Fibroblast of skin of scalp (primary cell): ENCODE measurements around the gene SPAG17.
A peak's percentile ranks its signal among the peaks of the same experiment; 100 is the strongest.

ENCODE experiments used
- DNase-seq: peaks from one replicate; pipeline ENCODE4 v3.0.0-alpha.2; 2013

The SPAG17 gene

DNA sequence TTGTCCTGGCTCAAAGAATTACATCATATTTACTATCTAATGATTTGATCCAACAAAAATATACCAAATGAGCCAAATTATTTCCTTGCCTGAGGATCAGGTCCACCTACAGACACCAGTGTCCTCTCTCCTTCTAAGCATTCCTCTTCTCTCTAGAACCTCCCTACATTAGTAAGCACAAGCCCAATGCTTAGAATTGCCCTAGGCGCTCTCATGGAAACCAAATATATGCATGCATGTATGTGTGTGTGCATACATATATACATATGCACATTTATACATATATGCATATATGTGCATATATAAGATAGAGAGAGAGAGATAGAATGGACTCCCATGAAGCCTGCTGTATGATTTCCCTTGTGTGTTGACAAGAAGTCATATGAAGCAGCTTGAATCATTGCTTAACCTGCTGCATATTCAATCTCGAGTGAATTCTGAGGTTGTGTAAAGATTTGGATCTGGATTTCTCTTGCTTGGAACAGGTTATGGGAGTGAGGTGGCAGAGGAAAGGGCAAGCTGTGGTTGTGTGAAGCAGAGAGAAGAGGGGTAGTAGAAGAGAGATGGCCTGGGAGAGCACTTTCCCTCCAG lies 66.1 kb downstream of the SPAG17 start:
- no peak for DNase-seq

DNA sequence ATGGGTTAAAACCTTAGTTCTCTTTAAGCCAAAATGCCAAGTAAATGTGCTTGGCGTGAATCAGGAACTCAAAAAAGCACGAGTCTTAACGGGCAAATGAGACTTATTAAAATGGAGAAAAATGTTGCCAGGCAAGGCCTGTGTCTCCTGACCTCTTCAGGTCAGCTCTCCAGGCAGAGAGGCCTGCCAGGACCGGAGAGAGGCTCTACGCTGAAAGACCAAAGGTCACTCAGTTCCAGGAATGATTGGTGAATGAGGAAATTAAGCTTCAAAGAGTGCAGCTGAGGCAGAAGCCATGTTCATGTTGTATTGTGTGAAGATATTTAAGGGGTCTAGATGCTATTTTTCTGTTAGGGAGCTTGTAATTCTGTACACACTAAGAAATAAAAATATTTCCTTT lies 66.6 kb downstream of the SPAG17 start:
- no peak for DNase-seq

DNA sequence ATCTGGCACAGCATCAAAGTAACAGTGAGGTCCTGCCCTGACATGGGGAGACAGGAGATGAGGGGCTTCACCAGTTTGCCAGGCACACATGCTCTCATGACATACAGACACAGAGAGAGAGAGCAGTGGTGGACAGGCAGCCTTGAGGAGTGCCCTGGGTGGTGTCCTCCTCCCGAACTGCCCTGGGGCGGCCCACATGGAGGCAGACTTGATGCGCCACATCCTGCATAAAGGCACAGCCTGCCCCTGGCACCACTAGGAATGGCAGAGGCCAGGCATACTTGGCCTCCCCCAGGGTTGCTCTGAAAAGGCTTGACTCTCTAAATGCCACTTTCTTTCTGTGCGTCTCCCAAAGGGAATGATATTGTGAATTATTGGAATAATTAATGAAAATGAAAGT lies 67.5 kb downstream of the SPAG17 start:
- DNase-seq, result no peak

- no peak for DNase-seq
Measured at GRCh38 chr1:118116909-118117308, 68.1 kb downstream of the SPAG17 start.

GRCh38 chr1:118116401-118116800 lies 68.6 kb downstream of the SPAG17 start:
- DNase-seq, result no peak

DNA sequence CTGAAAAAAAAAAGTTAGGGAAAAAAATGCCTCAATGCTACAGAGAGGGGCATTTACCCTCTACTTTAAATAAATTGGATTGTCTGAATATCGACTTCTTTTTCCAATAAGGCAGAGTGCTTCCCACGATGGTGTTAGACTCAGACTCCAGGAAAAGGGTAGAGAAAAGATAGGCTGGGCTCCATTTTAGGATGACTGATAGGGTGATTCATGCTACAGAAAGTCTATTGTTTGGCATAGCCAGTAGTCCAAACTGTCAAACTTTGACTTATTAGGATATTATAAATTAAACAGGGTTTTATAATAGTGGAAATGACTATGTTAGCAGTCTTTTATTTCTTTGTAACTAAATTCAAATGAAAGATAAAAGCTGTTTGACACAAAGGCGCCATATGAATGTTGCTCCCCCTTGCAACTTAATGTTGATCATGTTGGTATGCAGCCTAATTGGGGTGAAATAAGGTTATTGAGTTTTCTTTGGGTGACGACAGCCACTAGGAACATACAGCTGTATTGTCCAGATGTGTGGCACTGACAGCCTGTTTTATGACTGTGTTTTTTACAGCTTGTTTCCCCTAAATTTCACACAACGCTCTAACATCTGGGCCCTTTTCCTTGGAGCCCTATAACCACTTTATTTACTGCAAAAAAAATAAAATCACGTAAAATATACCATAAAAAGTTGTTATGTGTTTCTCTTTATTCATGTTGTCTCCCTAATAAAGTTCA lies 69.3 kb downstream of the SPAG17 start:
- peak; percentile 34 for DNase-seq

DNA sequence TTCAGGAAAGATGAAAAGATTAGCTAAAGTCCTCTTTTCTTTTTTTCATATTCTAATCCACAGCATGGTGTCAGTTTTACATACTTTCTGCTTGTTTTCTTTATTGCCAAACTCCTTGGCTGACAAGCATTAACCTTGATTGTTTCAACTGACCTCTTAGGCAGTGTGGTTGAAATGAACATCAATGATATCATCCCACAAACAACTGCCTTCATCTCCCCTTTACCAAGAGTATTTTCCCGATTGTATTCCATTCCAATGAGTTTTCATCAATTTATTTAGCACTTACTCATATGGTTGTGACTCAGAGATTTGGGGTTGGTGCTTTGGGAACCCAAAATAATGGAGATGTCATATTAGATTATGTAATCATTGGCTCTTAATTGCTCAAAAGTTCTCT lies 71.8 kb downstream of the SPAG17 start:
- peak; percentile 68 for DNase-seq

DNA sequence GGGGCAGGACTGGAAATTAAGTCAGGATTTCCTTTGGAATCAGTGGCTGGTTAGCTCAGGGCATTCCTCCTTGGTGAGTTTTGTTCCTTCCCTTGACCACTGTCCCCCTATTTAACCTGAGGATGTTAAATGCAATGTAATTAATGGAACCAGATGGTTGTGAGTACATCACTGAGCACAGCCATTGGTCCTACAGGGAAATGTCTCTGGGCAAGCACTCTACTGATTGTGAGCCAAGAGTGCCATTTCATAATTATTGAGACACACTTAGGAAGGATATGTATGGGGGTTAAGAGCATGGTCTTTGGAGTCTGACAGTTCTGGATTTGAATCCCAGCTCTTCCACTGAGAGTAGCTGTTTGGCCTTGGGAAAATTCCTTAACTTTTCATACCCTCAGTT lies 74.4 kb downstream of the SPAG17 start:
- no peak for DNase-seq

DNA sequence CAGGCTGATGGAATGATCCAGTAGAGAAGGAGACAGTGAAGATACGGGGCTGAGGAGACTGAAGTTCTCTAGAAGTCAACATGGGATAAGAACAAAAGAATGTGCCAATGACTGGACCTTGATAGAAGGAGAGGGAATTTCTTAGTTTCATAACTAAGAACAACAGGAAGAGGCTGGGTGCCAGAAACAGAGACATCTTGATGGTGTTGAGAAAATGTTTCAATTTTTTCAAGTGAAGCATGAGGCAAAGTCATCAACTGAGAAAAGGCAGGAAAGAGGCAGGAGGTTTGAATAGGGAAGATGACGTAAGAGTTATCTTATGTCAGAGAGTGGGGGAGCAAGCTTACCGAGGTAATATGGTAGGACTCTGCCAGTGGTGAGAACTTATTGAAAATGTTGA lies 80.1 kb downstream of the SPAG17 start:
- DNase-seq, result peak; percentile 47

DNA sequence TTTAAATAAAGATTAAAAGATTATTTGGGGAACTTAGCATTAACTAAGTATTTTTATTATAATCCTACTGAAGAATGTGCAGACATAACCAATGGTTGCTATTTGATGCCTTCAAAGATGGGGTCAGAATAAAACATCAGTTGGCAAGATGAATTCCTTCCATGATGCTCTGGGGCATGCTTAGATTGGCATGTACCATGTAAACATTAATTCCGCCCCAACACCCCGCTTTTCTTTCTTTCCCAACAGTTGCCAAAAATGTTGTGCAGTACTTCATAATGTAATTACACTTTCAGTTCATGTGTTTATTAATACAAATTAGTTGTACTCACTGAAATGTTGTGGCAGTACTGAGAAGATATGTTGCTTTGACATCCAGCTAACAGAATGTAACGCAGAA lies 82.6 kb downstream of the SPAG17 start:
- no peak for DNase-seq

DNA sequence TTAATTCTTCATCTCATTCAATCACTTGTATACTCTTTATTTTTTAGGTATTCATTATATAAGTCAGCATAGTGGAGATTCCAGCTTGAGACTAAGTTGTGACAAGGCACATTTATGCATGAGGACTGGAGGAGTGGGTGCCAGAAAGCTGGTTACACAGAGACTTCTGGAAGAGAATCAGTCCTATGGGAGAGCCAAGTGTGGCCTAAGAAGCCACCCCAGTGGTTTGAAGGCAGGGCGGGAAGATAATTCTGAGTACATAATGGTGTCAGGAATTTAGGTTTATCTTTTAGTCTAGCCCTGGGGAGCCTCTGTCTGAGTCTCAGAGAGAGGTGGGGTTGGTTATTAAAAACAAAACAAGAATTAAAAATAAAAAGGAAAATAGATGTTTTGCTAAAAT lies 83.0 kb downstream of the SPAG17 start:
- DNase-seq, result peak; percentile 44

GRCh38 chr1:118101515-118101844 lies 83.5 kb downstream of the SPAG17 start:
- peak; percentile 81 for DNase-seq

- peak; percentile 68 for DNase-seq
Measured at GRCh38 chr1:118100686-118101514, 84.1 kb downstream of the SPAG17 start.

DNA sequence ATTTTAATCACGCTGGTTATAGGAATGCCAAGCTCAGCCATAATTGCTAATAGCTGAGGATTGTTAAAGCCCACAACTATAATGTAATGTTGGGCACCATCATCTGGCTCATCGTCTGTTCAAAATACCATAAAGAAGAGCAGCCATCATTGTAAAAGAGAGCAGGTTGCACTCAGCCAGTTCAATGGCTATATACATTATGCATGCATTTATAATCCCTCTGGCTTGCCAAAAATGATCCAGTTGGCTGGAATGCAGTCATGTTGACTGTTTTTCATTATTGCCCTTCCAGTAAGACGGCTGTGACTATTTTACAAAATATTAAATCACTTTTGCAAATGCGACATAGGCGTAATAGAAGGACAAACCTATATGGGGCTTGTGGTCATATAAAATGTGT lies 85.3 kb downstream of the SPAG17 start:
- peak; percentile 75 for DNase-seq

DNA sequence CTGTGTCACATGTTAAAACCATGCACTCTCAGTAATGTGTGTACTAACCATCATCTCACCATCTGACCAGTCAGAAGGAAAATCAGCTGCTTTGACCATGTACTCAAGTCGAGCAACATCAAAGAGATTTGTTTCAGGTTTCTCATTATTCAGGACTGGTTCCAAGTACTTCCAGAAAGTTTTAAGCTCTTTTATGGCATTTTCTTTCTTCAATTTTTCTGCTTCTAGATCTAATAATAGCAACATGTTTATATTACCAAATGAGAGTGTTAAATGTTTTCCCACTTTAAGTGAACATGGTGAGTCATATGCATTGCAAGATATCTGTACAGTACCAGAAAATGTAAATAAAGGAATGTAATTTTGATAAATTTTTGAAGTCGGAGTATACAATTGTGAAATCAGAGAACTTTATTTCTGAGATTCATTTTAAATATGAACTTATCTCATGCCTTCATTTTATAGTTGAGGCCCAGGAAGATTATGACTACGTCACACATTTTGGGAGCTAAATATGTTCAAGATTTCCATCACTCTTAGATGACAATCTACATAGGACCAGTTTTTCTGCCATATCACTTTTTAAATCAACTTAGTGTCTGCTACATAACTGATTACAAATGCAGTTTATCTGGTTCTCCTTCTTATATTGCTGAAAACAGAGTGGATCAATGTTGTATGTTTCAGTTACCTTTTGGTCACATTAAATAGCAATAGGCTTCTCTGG lies 87.2 kb downstream of the SPAG17 start:
- peak; percentile 75 for DNase-seq

DNA sequence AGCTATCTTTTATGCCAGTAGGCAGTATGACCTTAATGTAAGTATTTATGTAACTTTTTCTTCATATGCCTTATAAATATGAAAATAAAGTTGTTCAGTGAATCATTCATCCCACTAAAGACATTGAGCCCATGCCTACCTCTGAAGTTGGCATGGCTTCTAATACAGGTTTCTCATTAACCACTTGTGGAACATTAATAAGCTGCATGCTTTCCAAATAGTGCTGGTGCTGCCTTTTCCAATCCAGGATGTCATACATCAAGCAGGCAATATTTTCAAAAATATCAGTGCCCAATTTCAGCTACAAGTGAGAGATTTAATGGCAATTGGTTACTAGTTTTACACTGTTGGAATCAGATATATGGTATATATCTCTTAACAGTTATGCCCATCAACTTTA lies 92.0 kb downstream of the SPAG17 start:
- no peak for DNase-seq

DNA sequence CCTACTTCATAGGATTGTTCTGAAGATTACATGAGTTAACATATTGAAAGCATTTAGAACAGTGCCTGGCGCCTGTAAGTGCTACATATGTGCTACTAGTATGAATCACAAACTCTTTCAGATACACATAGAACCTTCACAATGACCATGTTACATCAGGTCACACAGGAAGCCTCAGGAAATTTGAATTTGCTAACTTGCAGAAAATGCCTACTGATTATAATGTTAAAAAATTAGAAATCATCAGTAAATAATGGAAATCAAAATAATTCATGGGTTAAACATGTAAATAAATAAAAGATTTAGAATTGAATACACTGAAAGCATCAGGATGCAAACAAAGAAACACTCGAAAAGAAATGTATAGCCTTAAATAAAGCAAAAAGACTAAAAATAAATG lies 94.9 kb downstream of the SPAG17 start:
- no peak for DNase-seq

DNA sequence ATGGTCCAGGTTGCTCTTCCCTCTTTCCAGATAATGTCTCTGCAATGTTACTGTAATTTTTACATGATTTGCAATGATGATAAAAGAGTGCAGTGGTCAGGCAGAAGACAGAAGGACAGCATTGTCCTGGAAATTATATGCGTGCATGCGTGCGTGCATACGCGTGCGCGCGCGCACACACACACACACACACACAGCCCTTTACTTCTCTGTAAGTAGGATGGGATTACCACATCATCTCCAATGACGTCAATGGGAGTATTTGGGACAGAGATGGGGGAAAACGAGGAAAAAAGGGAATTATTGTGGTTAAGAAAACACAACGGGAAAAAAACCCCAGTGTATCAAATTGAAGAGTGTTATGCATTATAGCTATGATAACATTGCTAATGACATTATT lies 99.7 kb downstream of the SPAG17 start:
- no peak for DNase-seq

- no peak for DNase-seq
Measured at GRCh38 chr1:118084400-118084799, 100.6 kb downstream of the SPAG17 start.

DNA sequence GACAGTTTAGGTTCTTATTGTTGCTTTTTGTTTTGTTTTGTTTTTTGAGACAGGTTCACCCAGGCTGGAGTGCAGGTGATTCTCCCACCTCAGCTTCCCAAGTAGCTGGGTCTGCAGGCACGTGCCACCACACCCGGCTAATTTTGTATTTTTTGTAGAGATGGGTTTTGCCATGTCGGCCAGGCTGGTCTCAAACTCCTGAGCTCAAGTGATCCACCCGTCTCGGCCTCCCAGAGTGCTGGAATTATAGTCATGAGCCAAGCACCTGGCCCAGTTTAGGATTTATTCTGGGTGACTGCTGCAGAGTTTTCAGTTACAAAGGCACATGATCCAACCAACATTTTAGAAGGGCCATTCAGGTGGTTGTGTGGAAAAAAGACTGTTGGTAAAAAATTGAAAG lies 102.0 kb downstream of the SPAG17 start:
- DNase-seq, result no peak

DNA sequence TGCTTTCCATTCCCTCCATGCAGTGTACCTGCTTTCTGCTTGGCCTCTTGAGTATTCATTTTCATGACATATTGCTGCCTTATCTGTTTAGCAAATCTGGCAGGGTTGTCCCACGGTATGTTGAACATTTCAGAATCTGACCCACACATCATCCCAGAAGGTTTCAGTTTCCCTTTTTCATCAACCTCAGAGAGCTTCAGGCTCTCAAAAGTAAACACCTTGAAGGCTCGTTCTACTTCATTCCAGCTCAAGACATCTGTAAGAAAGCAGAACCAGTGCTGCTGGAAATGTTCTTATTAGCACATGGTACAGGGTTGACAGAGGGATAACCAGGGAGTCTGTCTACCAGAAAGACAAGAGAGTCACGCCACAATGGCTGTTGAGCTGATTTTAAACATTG lies 103.6 kb downstream of the SPAG17 start:
- no peak for DNase-seq

- peak; percentile 47 for DNase-seq
Measured at GRCh38 chr1:118077331-118078045, 107.5 kb downstream of the SPAG17 start.

- peak; percentile 51 for DNase-seq
Measured at GRCh38 chr1:118075116-118075515, 109.9 kb downstream of the SPAG17 start.
